HG02884 (cell line): ENCODE data around the gene ADAMTS3.
"Not testable (repeated sequence)": the region's sequence is repeated elsewhere in the genome, so short reads cannot be mapped to it uniquely, and the experiment has no call there.

ENCODE experiments used
- ATAC-seq: cut with Tn5 transposase; IDR thresholded peaks from one replicate; pipeline ENCODE4 v1.9.1; 2021; ENCODE audit warnings: mild to moderate bottlenecking, moderate library complexity; ENCODE audit not compliant: unreplicated experiment

The ADAMTS3 gene

GRCh38 chr4:72553540-72554337 lies 15.3 kb downstream of the ADAMTS3 start:
- ATAC-seq = no peak

DNA sequence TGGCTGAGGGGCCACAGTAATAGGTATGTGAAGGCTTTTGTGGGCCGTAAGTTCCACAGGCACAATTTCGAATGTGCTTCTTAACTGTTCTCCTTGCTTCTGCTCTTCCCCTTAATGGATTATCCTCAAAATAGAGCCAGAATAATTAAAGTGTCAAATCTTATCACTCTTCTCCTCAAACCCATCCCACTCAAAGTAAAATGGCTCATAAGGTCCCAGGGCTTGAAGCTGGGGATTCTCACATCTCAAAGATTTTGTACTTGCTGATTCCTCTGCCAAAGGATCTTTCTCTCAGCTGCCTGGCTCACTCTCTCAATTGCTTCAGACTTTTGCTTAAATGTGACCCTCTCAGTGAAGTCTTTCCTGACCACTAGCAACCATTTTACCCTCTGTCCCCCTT lies 16.6 kb downstream of the ADAMTS3 start:
- no peak for ATAC-seq

DNA sequence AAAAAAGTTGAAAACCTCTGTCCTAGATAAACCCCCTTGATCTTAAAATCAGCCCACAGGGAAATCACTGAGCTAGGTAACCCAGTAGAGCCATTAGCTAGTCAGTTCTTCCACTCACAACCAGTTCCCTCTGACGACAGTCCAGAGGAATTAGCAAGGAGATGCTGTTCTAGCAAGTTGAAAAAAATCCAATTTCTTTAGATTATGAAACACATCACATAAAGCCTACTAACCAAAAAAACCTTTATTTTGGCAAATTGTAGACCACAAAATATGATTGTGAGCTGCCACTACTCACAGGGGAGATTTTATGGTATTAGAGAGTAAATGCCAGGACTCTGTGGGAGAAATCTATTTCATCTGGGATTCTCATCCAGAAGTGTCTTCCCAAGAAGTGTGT lies 22.6 kb downstream of the ADAMTS3 start:
- ATAC-seq = no peak

GRCh38 chr4:72540694-72541093 lies 28.3 kb downstream of the ADAMTS3 start:
- ATAC-seq = not testable (repeated sequence)

GRCh38 chr4:72538006-72538405 lies 31.0 kb downstream of the ADAMTS3 start:
- no peak for ATAC-seq

DNA sequence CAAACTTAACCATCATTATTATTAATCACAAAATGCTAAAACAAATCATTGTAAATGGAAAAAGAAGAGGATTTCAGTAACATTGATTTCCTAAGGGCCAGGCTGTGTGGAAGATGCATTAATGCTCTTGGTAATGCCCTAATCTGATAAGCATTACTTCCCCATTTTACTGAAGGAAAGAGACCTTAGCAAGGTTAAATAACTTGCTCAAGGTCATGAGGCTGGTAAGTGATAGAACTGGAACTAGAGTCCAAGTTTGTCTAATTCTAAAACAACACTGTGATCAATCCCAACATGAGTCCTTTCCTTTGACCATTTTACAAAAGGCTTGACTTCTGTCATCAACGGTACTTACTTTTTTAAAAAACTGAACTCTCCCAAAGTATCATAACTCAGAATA lies 32.6 kb downstream of the ADAMTS3 start:
- ATAC-seq = no peak

GRCh38 chr4:72531768-72532290 lies 37.2 kb downstream of the ADAMTS3 start:
- ATAC-seq = no peak

DNA sequence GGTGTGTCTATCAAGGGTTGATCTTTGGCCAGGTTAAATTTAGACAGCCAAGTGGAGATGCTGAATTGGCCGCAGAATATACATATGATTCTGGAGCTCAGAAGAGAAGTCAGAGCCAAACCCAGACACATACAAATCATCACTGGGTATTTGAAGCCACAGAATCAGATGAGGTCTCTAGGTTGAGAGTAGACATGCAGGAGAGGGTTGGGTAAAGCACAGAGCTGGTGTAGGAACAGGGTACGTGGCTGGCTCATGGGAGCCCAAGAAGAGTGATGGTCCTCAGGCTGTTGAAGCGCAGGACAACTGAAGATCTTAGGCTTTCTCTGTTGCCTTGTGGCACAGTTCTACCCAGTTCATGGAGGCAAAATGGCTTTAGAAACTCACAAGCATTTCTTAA lies 37.7 kb downstream of the ADAMTS3 start:
- no peak for ATAC-seq

DNA sequence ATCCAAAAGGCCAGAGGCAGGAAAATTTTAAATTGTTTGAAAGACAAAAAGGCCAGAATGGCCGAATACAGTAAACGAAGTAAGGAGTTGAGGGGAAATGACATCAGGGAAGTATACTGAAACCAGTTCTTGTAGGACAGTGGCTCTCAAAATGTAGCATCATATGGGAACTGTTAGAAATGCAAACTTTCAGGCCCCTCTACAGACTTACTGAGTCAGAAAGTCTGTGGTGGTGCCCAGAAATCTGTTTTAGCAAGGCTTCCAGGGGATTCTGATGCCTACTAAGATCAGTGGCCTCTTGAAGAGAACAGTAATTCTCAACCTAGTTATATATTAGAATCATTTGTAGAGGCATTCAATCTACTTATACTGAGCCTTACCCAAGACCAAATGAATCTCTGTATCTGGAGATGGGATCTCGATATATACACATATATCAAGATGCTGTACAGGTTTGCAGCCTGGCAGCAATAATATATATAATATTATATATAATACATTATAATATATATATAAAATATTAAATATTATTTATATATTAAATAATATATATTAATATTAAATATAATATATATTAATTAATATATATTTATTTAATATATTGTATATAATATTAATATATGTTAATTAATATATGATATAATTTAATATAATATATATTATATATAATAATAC lies 39.7 kb downstream of the ADAMTS3 start:
- ATAC-seq = no peak

- ATAC-seq = no peak
These were observed 41.9 kb downstream of the ADAMTS3 start for GRCh38 chr4:72527038-72527646.

DNA sequence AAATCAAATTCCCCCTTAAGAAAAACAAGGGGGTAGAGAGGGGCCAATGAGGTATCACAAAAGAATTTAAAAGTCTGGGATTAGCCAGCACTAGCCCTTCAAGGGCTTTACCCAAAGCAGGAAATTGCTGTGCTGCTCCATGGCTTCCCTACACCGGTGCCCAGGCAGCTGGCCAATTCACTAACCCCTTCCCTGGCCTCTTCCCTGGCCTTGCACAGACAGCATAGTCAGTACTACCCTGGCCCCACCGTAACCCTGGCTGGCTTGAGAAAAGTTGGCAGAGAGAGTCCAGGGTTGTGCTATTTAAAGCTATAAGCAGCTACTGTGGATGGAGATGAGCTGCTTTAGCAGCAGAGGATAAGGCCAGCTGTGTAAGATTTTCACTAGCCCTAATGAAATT lies 43.1 kb downstream of the ADAMTS3 start:
- ATAC-seq = no peak

DNA sequence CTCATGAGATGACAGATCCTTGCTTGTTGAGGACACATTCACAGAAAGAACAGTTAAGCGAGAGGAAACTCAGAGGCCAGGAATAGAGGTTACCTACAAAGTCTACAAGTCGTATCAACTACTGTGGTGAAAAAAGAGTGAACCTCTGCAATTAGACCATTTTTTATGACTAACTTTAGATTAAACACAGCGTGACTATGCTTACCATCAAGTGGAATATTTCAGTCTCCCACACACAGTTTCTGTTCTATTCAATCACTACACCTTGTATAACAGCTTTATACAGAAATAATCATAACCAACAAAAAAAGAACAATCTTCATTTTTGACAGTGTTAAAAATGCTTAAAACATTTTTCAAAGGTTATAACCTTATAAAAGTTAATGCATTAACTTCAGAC lies 46.6 kb downstream of the ADAMTS3 start:
- ATAC-seq = no peak

DNA sequence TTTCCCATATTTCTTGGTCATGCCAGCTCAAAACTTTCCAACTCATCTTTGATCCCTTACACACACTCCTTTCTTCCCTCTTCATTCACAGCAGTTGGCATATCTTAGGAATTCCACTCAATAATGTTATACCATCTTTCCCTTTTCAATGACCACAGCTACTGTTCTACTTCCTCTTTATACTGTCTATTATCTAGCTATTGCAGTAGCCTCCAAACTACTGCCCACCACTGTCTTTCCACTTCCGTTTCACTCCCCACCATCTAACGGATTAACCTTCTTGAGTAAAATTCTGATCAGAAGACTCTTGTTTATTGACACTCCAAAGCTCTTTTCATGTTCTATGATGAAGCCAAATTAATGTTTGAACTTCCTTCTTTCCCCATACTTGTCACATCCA lies 55.8 kb downstream of the ADAMTS3 start:
- no peak for ATAC-seq

GRCh38 chr4:72507860-72508419 lies 61.1 kb downstream of the ADAMTS3 start:
- no peak for ATAC-seq

GRCh38 chr4:72507167-72507566 lies 61.9 kb downstream of the ADAMTS3 start:
- ATAC-seq = no peak

DNA sequence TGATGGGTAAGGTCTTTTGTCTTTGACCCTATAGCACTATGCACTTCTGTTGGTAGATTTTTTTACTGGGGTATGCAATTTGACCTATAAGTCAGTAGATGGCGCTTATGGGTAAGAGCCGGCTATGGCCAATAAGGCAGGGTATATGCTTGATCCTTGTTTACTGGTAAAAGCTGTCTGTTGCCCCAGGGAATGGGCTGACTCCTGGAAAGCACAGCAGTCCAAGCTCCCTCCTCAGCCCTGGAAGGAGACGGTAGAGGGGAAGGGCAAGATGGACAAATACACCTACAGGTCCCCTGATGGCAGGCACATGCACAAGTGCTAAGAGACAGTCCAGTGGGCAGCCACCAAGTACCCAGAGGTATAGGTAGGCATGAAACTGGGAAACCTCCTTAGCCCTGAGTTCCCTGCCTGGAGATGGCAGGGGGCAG lies 63.7 kb downstream of the ADAMTS3 start:
- ATAC-seq = peak; percentile 82

GRCh38 chr4:72500214-72500613 lies 68.8 kb downstream of the ADAMTS3 start:
- ATAC-seq = no peak

DNA sequence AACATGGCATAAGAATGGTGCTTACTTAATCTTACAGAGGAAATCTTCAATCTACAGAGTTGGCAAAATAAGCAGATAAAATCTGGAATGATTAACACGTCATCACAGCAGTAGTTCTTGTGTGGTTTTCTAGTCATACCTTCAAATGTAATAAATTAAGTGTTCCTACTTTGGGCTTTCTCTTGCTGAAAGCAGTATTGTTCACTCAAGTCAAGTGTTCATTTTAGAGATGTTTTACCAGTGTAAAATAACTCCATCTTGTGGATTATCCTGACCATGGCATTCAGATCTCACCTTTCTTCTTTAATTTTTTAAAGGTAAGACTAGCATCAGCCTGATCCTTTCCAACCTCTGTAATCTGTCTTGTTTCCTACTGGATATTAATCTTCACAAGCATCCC lies 72.9 kb downstream of the ADAMTS3 start:
- ATAC-seq = no peak

DNA sequence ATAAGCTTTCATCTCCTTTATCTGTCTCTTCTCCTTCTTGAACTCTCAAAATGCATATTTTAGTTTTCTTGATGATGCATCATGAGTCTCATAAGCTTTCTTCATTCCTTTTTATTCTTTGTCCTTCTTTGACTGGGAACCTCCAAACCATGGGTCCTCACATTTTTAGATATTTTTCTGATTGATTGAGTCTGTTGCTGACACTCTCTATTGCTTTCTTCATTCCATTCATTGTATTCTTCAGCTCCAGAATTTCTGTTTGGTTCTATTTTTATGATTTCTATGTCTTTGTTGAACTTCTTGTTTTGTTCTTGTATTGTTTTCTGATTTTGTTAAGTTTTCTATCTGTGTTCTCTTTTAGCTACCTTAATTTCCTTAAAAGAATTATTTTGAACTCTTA lies 74.9 kb downstream of the ADAMTS3 start:
- no peak for ATAC-seq

- no peak for ATAC-seq
These were observed 79.8 kb downstream of the ADAMTS3 start for GRCh38 chr4:72489267-72489666.

- no peak for ATAC-seq
These were observed 82.0 kb downstream of the ADAMTS3 start for GRCh38 chr4:72486991-72487390.
